ENCODE results near the gene ZNF664.

- no peak for TF ChIP-seq CTCF (IDR thresholded peaks at IDR 0.05)
- no peak for TF ChIP-seq POLR2A (IDR thresholded peaks at IDR 0.05)
These were observed 35.0 kb downstream of the ZNF664 start for GRCh38 chr12:124007826-124008570.

Data from thyroid gland (tissue), 4 donors.